Measurements from ENCODE around the gene ZNF862. TPM values are rescaled to one million over a fixed set of nuclear protein-coding genes. Genes with fewer than 3 reads are reported as not detected.

ZNF862 gene
- total RNA-seq, 2 donors from 2014 or later: 8.8 to 9.9 TPM

DNA sequence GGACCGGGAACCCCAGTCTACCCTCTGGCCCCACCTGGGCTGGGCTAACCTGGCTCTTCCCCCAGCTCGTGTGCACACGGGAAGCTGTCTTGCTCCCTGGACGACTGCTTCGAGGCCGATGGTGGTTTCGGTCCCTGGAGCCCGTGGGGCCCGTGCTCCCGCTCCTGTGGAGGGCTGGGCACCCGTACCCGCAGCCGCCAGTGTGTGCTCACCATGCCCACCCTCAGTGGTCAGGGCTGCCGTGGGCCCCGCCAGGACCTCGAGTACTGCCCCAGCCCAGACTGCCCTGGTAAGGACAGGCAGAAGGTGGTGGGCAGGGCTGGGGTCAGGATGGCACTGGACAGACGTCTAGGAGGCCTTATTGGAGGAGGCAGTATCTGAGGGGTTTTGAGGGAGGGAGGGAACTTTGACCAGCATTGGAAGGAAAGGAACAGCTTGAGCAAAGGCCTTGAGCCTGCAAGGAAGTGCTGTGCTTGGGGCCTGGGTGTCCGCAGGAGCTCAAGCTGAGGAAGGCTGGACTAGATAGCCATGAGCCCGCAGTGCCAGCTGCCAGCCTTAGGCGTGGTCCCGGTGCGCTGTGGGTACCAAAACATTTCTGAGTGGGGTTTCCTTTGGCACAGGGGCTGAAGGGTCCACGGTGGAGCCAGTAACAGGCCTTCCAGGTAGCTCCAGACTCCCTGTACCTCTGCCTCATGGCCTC lies 20.2 kb upstream of the ZNF862 start:
- Histone ChIP-seq H3K9ac (ENCODE audit: low read depth in 2 of 2, low read length in 2 of 2) (no peak overlapping the region), H3K4me1 (peaks cover 4% of the 10 kb centered on the region), H3K27me3 (no peaks in the 10 kb centered on the region), H3K27ac (no peak overlapping the region), H3K9me3 (no peaks in the 10 kb centered on the region), H3K36me3 (no peaks in the 10 kb centered on the region), H3K4me3 (no peak overlapping the region)
- intact Hi-C loops (cut with DNase I): no loop called here
- no peak for DNase-seq
- TF ChIP-seq, protein P1, sequence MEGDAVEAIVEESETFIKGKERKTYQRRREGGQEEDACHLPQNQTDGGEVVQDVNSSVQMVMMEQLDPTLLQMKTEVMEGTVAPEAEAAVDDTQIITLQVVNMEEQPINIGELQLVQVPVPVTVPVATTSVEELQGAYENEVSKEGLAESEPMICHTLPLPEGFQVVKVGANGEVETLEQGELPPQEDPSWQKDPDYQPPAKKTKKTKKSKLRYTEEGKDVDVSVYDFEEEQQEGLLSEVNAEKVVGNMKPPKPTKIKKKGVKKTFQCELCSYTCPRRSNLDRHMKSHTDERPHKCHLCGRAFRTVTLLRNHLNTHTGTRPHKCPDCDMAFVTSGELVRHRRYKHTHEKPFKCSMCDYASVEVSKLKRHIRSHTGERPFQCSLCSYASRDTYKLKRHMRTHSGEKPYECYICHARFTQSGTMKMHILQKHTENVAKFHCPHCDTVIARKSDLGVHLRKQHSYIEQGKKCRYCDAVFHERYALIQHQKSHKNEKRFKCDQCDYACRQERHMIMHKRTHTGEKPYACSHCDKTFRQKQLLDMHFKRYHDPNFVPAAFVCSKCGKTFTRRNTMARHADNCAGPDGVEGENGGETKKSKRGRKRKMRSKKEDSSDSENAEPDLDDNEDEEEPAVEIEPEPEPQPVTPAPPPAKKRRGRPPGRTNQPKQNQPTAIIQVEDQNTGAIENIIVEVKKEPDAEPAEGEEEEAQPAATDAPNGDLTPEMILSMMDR (IDR thresholded peaks at IDR 0.05): no peak

DNA sequence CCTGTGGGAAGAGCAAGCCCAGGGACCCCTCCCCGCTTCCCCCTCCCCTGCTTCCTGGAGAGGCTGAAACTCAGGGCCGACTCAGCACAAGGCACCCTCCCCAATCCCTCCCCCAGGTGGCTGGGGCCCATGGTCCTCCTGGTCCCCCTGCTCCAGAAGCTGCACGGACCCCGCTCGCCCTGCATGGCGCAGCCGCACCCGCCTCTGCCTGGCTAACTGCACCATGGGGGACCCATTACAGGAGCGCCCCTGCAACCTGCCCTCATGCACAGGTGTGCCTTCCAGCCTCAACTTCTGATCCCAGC lies 19.7 kb upstream of the ZNF862 start:
- Histone ChIP-seq H3K4me3 (no peak overlapping the region), H3K27me3 (no peaks in the 10 kb centered on the region), H3K9ac (ENCODE audit: low read depth in 2 of 2, low read length in 2 of 2) (no peak overlapping the region), H3K4me1 (peaks cover 4% of the 10 kb centered on the region), H3K9me3 (no peaks in the 10 kb centered on the region), H3K36me3 (no peaks in the 10 kb centered on the region), H3K27ac (no peak overlapping the region)
- intact Hi-C loops (cut with DNase I): no loop called here
- TF ChIP-seq, protein P1 (IDR thresholded peaks at IDR 0.05): no peak
- no peak for DNase-seq

GRCh38 chr7:149819141-149819960 lies 18.8 kb upstream of the ZNF862 start:
- Histone ChIP-seq H3K4me1 (peaks cover 4% of the 10 kb centered on the region), H3K9ac (ENCODE audit: low read depth in 2 of 2, low read length in 2 of 2) (no peak overlapping the region), H3K27me3 (no peaks in the 10 kb centered on the region), H3K27ac (no peak overlapping the region), H3K4me3 (no peak overlapping the region), H3K9me3 (no peaks in the 10 kb centered on the region), H3K36me3 (no peaks in the 10 kb centered on the region)
- intact Hi-C loops (cut with DNase I): no loop called here
- no peak for DNase-seq
- TF ChIP-seq, protein P1 (IDR thresholded peaks at IDR 0.05): no peak

DNA sequence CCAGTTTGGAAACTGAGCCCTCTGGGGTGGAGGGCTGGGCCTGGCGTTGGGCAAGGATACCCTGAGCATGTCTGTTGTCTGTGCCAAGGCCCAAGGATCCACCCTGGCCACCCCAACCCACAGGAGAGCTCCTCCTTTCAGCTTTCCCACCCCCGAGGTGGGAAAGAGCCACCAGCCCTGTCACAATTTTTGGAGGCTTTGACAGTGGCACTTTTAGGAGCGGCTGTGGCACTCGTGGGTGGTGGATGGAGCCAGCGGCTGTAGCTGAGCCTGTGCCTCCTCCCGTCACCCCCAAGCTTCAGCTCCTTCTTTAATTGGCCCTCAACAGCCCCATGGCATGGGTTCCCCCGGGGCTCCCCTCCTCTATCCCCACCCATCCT lies 18.2 kb upstream of the ZNF862 start:
- H3K9ac ChIP-seq (ENCODE audit: low read depth in 2 of 2, low read length in 2 of 2): no peak overlapping the region
- intact Hi-C loops (cut with DNase I): no loop called here
- H3K4me3 ChIP-seq: no peak overlapping the region
- H3K9me3 ChIP-seq: no peaks in the 10 kb centered on the region
- H3K27ac ChIP-seq: no peak overlapping the region
- TF ChIP-seq, protein P1 (IDR thresholded peaks at IDR 0.05): no peak
- H3K27me3 ChIP-seq: no peaks in the 10 kb centered on the region
- H3K4me1 ChIP-seq: peaks cover 4% of the 10 kb centered on the region
- no peaks in the 10 kb centered on the region for H3K36me3 ChIP-seq
- DNase-seq: no peak

- H3K36me3 ChIP-seq: no peaks in the 10 kb centered on the region
- H3K4me1 ChIP-seq: peaks cover 4% of the 10 kb centered on the region
- no peak overlapping the region for H3K27ac ChIP-seq
- intact Hi-C loops (cut with DNase I): no loop called here
- no peak overlapping the region for H3K4me3 ChIP-seq
- DNase-seq: no peak
- TF ChIP-seq, protein P1 (IDR thresholded peaks at IDR 0.05): no peak
- H3K9me3 ChIP-seq: no peaks in the 10 kb centered on the region
- no peak overlapping the region for H3K9ac ChIP-seq (ENCODE audit: low read depth in 2 of 2, low read length in 2 of 2)
- H3K27me3 ChIP-seq: no peaks in the 10 kb centered on the region
These were observed 17.5 kb upstream of the ZNF862 start for GRCh38 chr7:149820622-149821190.

Measured in colonic mucosa (tissue), 4 donors.